Dedifferentiated amniotic fluid mesenchymal stem cell (primary cell): ENCODE results near the gene FATE1.
"Not testable (repeated sequence)": the region's sequence is repeated elsewhere in the genome, so short reads cannot be mapped to it uniquely, and the experiment has no call there.

Experiments
- DNase-seq: peaks from one replicate; pipeline ENCODE4 v3.0.0-alpha.2; 2016; ENCODE audit errors: extremely low spot score

The FATE1 gene

GRCh38 chrX:151715752-151716151 lies at the start of gene FATE1:
TSS of gene FATE1 (plus strand) at chrX:151716035. CDS start at chrX:151716120, 85 bp downstream.
- DNase-seq: no peak

- no peak for DNase-seq
Measured at GRCh38 chrX:151675121-151675746, 40.6 kb upstream of the FATE1 start.

DNA sequence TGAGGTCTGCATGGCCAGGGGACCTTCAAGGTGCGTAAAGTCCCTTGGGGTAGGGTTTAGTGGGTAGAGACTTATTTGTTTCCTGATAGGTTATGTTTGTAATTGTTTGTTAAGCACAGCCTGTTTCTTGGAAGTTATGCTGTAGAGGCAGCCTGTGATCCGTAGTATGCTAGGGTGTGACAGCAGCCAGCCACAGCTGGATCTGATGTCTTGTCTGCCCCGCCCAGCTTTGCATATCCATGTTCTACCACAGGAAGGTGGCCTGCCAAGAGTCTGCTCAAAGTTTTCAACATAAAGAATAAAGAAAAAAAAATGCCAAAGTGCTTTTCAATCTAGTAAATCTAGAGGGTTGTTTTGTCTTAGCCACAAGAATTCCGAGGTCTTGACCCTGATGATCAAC lies 39.6 kb upstream of the FATE1 start:
- no peak for DNase-seq

DNA sequence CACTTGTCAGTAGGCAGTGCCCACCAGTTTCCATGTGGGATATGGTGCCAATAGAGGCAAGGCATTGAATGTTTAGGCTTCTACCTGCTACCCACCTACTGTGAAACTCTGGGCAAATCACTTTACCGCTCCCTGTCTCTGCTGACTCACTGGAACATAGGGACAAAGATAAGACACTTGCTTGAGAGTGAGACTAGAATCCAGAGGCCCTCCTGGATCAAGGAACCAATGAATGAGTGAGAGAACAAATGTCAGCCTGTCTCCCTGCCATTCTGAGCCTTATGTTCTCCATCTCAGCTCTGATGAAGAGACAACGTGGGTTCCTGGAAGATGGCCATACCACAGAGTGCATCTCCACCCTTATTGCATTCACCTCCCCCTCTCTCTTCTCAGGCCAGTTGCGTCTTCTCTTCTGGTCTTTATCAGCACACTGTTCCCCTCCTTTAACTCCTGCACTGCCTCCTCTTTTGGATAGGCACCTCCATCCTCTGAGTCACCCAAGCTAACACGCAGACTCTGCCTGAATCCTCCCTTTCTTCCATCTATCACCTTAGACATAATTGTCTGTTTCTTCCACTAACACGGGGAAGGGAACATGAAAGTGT lies 35.9 kb upstream of the FATE1 start:
- no peak for DNase-seq

DNA sequence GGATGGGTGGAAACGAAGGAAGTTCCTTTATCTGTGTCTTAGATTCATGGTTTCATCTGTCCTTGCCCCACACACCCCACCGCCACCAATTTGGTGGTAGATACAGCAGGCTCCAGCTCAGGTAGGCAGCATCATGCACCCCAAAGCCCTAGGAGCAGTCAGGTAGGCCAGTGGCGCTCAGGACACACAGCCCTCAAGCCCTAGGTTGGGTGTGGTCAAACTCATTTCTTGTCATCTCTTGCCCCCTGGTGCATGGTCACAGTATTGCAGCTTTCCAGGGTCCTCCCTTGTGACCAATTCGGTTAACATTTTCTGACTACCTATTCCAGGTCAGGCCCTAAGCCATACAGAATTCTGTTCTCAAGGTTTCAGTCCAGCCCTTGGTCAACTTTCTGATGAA lies 35.0 kb upstream of the FATE1 start:
- DNase-seq: no peak

DNA sequence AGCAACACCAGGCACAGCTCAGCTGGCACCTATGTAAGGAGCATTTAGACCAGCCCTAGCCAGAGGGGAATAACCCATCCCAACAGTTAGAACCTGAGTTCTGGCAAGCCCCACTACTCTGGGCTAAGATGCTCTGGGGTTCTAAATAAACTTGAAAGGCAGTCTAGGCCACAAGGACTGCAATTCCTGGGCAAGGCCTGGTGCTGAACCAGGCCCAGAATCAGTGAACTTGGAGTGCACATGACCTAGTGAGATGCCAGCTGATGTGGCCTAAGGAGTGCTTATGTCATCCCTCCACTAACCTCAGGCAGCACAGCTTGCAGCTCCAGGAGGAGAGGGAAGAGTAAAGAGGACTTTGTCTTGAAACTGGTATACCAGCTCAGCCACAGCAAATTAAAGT lies 28.2 kb upstream of the FATE1 start:
- DNase-seq: no peak

GRCh38 chrX:151688695-151689094 lies 27.1 kb upstream of the FATE1 start:
- DNase-seq: no peak

DNA sequence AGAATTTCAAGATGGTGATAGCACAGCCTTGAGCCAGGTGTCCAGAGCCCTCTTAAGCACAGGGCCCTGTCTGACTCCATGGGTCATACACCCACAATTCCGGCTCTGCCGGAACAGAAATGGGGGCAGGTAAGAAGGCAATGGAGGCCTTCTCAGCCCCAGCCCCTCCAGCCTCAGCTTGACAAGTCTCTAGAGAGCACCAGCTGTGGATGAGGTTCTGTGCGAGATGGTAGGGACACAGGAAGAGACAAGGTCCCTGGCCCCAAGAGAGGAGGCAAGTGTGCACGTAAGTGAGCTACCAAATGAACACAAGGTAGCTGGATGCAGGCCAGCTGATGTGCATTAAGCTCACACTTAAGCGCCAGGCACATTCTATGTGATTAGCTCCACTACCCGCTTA lies 23.0 kb upstream of the FATE1 start:
- DNase-seq: no peak

DNA sequence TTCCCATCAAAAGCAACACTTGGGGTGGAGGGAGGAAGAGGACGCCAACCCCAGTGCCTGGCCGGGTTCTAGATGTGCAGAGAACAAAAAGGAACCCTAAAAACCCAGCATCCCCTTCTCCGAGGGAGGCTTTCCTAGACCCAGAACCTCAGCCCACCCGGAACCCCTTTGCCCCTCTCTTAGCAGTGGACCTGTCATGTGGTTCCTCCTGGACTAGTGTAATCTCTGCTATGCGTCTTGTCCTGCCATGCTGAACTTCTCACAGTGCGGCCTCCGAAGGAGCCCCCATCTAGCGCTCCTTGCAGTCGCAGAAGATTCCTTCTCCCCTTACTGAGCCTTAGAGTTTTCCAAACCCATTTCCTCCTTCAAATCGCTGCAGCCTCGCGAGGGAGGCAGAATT lies 21.7 kb upstream of the FATE1 start:
- DNase-seq: no peak

DNA sequence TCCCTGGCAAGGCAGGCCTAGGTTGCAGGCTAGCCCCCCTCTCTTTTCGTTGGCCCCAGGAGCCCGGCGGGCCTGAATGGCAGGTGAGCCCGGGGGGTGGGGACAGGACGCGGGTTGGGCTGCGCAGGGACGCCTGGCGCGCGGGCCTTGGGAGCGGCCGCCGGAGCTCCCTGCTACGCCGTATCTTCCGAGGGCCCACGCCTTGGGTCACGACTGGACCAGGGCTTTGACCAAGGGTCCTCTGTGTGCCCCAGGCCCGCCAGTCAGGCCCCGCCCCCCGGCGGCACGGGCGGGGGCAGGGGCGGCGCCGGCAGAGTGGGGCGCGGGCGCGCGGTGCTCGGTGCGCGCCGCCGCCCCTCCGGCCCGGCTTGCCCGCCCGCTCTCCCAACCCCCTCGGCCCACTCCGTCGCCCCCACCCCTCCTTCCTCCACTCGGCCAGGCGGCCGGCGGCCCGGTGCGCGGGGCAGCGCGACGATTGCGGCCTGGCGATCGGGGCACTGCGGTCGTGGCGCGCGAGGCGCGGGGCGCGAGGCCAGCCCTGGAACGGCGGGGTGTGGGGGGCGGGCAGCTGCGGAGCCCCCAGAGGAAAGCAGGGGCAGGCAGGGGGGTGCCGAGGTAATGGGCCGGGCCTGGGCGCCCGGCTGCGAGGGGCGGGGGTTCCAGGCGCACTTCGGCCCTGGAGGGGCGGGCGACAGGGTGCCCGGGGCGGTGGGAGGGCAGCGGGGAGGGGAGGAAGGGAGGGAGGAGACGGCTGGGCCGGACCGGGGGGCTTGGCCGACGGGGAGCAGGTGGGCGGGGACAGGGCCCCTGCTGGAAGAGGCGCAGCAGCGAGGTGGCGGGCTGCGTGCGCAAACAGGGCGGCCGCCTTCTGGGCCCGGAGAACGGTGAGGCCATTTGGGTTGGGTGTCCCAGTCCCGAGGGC lies 20.9 kb upstream of the FATE1 start, which contains the start of gene PRRG3:
Gene PRRG3, plus strand, starts transcription at position 798 of the 922 bp plus-strand sequence. CDS start 3,357 bp downstream, outside the sequence.
- DNase-seq: no peak

GRCh38 chrX:151695583-151696340 lies 20.1 kb upstream of the FATE1 start:
- no peak for DNase-seq

DNA sequence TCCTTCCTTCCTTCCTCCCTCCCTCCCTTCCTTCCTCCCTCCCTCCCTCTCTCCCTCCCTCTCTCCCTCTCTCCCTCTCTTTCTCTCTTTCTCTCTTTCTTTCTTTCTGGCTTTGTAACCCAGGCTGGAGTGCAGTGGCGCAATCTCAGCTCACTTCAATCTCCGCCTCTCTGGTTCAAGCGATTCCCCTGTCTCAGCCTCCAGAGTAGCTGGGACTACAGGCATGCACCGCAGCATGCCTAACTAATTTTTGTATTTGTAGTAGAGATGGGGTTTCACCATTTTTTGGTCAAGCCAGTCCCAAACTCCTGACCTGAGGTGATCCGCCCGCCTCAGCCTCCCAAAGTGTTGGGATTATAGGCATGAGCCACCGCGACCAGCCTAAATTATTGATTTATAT lies 18.8 kb upstream of the FATE1 start:
- not testable (repeated sequence) for DNase-seq

DNA sequence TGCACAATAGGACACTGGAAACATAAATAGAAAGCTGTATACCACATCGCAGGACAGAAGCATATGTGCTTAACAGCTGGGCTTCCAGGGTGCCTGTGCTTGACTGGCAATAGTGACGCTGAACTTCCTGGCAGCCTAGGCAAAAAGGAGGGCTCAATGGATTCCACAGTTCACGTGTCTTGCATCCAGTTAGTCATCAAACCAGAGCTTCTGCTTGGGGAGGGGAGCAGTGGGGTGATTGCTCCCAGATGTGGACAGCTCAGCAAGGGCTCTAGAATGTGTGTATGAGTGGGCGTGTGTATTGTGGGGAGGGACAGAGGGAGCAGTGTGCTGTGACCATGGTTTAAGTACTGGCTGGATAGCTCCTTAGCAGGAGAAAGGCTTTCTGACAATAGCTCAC lies 18.3 kb upstream of the FATE1 start:
- DNase-seq: peak; percentile 85

GRCh38 chrX:151698485-151698884 lies 17.4 kb upstream of the FATE1 start:
- DNase-seq: no peak

GRCh38 chrX:151699746-151700145 lies 16.1 kb upstream of the FATE1 start:
- no peak for DNase-seq

DNA sequence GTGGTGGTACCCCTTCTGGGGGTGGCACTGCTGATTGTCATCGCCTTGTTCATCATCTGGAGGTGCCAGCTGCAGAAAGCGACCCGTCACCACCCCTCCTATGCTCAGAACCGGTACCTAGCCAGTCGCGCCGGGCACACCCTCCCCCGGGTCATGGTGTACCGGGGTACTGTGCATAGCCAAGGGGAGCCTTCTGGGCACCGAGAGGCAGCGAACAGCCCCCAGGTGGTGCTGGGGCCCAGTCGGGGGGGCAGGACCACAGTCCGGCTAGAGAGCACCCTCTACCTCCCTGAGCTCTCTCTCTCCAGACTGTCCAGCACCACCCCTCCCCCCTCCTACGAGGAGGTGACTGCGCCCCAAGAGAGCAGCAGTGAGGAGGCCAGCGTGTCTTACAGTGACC lies 15.3 kb upstream of the FATE1 start:
- no peak for DNase-seq

GRCh38 chrX:151701071-151701470 lies 14.8 kb upstream of the FATE1 start:
- DNase-seq: no peak

DNA sequence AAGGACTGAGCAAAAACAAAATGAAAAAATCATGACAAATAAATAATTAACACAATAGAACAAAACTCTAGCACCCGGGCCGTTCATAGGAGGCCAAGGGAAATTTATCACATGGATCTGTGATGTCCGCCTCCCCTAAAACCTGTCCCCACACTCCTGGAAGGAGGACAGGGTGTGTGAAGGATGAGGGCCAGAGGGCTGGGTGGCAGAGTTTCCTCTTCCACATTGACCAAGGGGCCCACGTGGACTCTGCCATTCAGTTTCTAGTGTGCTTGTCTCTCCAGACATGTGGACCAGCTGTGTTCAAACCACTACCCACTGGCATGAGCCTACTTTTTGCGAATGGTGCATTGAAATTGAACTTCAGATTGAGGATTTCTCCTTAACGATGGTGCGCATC lies 14.3 kb upstream of the FATE1 start:
- no peak for DNase-seq

DNA sequence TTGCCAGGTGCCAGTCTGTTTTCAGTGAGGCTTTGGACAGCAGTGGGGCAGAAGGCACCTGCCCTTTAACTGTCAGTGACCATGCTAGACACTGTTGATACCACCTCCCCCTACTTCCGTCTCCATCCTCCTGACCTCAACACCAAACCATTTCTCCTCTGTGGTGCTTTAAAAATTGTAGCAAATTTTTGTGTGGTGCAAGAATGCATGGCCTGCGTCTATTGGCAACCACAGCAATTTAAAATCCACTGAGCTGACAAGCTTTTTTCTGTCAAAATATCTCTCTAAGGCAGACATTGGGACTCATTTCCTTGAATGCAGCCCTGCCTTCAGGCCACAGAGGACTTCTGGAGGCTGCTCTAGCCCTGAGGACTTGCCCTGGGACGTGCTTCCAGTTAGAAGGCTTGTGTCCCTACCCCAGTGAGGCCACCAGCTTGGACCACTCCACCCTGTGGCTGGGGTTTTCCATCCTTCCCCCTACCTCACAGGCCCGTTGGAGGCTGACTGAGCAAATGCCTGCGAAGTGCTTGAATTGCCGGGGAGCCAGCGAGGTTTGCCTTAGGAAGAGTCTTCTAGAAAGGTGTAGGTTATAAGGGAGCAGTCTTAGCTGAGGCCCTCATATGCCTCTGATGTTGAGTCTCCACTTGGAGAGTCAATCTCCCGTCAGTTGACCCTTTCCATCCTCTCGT lies 13.7 kb upstream of the FATE1 start:
- DNase-seq: peak; percentile 40

DNA sequence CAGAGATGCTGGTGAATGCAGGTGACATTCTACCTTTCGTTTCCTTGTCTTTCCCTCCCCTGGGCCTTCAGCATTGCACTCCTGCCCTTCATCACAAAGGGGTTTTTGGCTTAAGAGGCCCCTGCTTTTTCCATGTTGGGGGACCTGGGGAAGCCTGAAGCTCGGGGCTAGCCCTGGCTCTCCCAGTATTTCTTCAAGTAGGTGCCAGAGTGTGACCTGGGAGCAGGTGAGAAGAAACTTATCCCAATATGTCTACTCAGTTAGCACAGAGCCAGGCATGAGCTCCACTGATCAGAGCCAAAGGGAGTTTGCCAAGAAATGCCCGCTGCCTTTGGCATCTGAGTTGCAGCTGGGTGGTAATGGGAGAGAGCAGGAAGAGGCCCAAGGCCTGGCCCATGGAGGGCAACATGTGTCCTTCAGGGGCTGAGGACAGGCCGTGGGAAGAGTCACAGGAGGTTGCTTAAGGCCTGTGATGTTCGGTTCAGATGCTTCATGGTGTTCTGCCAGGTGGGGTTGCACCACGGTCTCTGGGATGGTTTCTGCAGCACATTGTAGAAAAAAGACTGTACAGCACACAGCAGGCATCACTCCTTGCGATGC lies 13.0 kb upstream of the FATE1 start:
- no peak for DNase-seq

- DNase-seq: no peak
Measured at GRCh38 chrX:151703487-151703886, 12.3 kb upstream of the FATE1 start.
